Measurements from ENCODE around the gene CKAP2L. TPM values are rescaled to one million over a fixed set of nuclear protein-coding genes. Genes with fewer than 3 reads are reported as not detected.

The CKAP2L gene
- total RNA-seq, 4 donors from 2014 or later, result 0.50 to 1.8 TPM; not detected in 2

DNA sequence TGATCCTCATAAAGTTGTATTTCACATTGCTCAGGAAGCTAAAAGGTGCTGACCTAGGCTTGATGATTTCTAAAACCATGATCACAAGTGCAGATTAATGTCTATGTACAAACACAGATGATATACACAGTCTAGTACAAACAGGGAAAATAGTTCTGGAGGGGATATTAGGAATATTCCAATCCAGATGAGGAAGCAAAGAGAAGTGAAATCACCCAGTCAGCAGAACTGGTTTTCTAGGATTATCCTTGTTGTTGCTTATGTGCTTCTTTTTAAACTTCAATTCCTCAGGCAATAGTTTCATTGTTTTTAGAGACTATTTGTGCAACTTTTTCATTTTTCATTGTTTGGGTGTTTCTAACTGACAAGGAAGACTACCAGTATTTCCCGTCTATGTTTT is 15.2 kb upstream of the CKAP2L start:
- H3K4me3 ChIP-seq, result no peak overlapping the region
- no peaks in the 10 kb centered on the region for H3K9me3 ChIP-seq
- H3K27ac ChIP-seq, result no peak overlapping the region
- H3K4me1 ChIP-seq, result no peaks in the 10 kb centered on the region
- H3K36me3 ChIP-seq, result no peaks in the 10 kb centered on the region
- TF ChIP-seq, protein P1, sequence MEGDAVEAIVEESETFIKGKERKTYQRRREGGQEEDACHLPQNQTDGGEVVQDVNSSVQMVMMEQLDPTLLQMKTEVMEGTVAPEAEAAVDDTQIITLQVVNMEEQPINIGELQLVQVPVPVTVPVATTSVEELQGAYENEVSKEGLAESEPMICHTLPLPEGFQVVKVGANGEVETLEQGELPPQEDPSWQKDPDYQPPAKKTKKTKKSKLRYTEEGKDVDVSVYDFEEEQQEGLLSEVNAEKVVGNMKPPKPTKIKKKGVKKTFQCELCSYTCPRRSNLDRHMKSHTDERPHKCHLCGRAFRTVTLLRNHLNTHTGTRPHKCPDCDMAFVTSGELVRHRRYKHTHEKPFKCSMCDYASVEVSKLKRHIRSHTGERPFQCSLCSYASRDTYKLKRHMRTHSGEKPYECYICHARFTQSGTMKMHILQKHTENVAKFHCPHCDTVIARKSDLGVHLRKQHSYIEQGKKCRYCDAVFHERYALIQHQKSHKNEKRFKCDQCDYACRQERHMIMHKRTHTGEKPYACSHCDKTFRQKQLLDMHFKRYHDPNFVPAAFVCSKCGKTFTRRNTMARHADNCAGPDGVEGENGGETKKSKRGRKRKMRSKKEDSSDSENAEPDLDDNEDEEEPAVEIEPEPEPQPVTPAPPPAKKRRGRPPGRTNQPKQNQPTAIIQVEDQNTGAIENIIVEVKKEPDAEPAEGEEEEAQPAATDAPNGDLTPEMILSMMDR (IDR thresholded peaks at IDR 0.05), result no peak
- TF ChIP-seq POLR2AphosphoS5 (IDR thresholded peaks at IDR 0.05) (no peak), EP300 (IDR thresholded peaks at IDR 0.05) (no peak), POLR2A (IDR thresholded peaks at IDR 0.05) (no peak)
- no peak for ATAC-seq
- 69 to 100% methylated on average over 1 of the region's 1 CpG for WGBS, 2 donors (ENCODE audit: low coverage in 1 of 2)
- H3K27me3 ChIP-seq, result no peaks in the 10 kb centered on the region

DNA sequence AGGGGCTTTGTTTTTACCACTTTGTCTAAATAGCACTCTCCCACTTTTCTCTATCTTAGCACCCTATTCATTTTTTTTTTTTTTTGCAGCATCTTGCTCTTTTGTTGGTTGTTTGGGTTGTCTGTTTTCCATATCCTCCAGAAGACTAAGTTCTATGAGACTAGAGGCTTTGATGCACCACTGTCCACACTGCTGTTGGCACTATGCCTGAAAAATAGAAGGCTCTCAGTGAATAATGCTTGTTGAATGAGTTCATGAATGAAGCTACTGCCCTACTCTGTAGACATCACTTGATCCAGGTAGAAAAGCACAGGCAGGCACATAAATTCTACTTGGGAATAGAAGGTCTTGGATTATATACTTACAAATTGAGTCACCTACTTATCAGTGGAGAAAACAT is 12.6 kb upstream of the CKAP2L start:
- no peaks in the 10 kb centered on the region for H3K4me1 ChIP-seq
- ATAC-seq, result no peak
- TF ChIP-seq, protein P1 (IDR thresholded peaks at IDR 0.05), result no peak
- TF ChIP-seq POLR2AphosphoS5 (IDR thresholded peaks at IDR 0.05), result no peak
- TF ChIP-seq EP300 (IDR thresholded peaks at IDR 0.05), result no peak
- no peak for TF ChIP-seq POLR2A (IDR thresholded peaks at IDR 0.05)
- no peaks in the 10 kb centered on the region for H3K9me3 ChIP-seq
- no peak overlapping the region for H3K27ac ChIP-seq
- no peaks in the 10 kb centered on the region for H3K27me3 ChIP-seq
- H3K4me3 ChIP-seq, result no peak overlapping the region
- no peaks in the 10 kb centered on the region for H3K36me3 ChIP-seq

DNA sequence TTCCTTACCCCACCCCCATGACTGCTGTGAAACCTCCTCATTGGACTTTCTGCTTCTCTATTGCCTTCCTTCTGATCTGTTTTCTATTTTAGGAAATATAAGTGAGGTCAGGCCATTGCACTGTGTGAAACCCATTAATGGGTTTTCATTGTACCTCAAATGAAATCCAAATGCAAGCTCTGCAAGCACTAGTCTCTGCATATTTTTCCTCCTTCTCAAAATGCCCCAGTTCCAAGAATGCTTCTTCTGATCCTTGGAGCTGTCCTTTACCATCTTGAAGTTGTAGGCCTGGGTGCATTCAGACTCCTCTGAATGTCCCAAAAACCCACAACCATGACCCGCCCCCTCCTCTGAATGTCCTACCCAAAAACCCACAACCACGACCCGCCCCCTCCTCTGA is 11.7 kb upstream of the CKAP2L start:
- WGBS, 2 donors (ENCODE audit: low coverage in 1 of 2), result no CpG with 5 or more reads among the region's 3 CpGs
- no peaks in the 10 kb centered on the region for H3K27me3 ChIP-seq
- H3K4me1 ChIP-seq, result no peaks in the 10 kb centered on the region
- H3K4me3 ChIP-seq, result no peak overlapping the region
- TF ChIP-seq, protein P1 (IDR thresholded peaks at IDR 0.05), result no peak
- TF ChIP-seq EP300 (IDR thresholded peaks at IDR 0.05), result no peak
- TF ChIP-seq POLR2AphosphoS5 (IDR thresholded peaks at IDR 0.05), result no peak
- no peak for TF ChIP-seq POLR2A (IDR thresholded peaks at IDR 0.05)
- no peak overlapping the region for H3K27ac ChIP-seq
- H3K36me3 ChIP-seq, result no peaks in the 10 kb centered on the region
- ATAC-seq, result no peak
- no peaks in the 10 kb centered on the region for H3K9me3 ChIP-seq

- no peaks in the 10 kb centered on the region for H3K9me3 ChIP-seq
- H3K4me3 ChIP-seq, result no peak overlapping the region
- H3K36me3 ChIP-seq, result no peaks in the 10 kb centered on the region
- H3K4me1 ChIP-seq, result no peaks in the 10 kb centered on the region
- 92 to 100% methylated on average over 2 to 3 of the region's 3 CpGs for WGBS, 2 donors (ENCODE audit: low coverage in 1 of 2)
- H3K27me3 ChIP-seq, result no peaks in the 10 kb centered on the region
- ATAC-seq, result no peak
- H3K27ac ChIP-seq, result no peak overlapping the region
- TF ChIP-seq EP300 (IDR thresholded peaks at IDR 0.05) (no peak), POLR2A (IDR thresholded peaks at IDR 0.05) (no peak), POLR2AphosphoS5 (IDR thresholded peaks at IDR 0.05) (no peak)
- TF ChIP-seq, protein P1 (IDR thresholded peaks at IDR 0.05), result no peak
These were observed 10.3 kb upstream of the CKAP2L start for GRCh38 chr2:112774536-112775285.

- Histone ChIP-seq H3K36me3 (no peaks in the 10 kb centered on the region), H3K4me1 (no peaks in the 10 kb centered on the region), H3K27me3 (no peaks in the 10 kb centered on the region), H3K9me3 (no peaks in the 10 kb centered on the region), H3K4me3 (no peak overlapping the region), H3K27ac (no peak overlapping the region)
- ATAC-seq, result no peak
- TF ChIP-seq POLR2A (IDR thresholded peaks at IDR 0.05) (no peak), POLR2AphosphoS5 (IDR thresholded peaks at IDR 0.05) (no peak), EP300 (IDR thresholded peaks at IDR 0.05) (no peak)
- TF ChIP-seq, protein P1 (IDR thresholded peaks at IDR 0.05), result no peak
- WGBS, 2 donors (ENCODE audit: low coverage in 1 of 2), result 60 to 88% methylated on average over 2 of the region's 2 CpGs
These were observed 9.1 kb upstream of the CKAP2L start for GRCh38 chr2:112773556-112773955.
